Left lung (tissue), 10 donors: Measurements from ENCODE around the gene KIAA1755. TPM values are rescaled to one million over a fixed set of nuclear protein-coding genes. Genes with fewer than 3 reads are reported as not detected.
"Not testable (repeated sequence)": the region's sequence is repeated elsewhere in the genome, so short reads cannot be mapped to it uniquely, and the experiment has no call there.

ENCODE experiments used
- ATAC-seq: fragments of 200-7000 bp; cut with Tn5 transposase; one replicate; pipeline ENCODE4 v1.9.1; 2020; ENCODE audit warnings: moderate library complexity
- DNase-seq, 4 donors: peaks; one replicate each; pipeline ENCODE4 v3.0.0-alpha.2; 2013 to 2020
- H3K27ac ChIP-seq, 2 donors: fragments of 200-600 bp; sonication (generic) in 1 of 2; one replicate each; pipeline versions ENCODE4 v1.5.0 to v1.8.0; 2020 to 2021
- H3K27me3 ChIP-seq, 2 donors: fragments of 200-600 bp; sonication (generic) in 1 of 2; one replicate each; pipeline versions ENCODE4 v1.5.0 to v1.8.0; 2020 to 2021
- H3K36me3 ChIP-seq, 2 donors: fragments of 200-600 bp; sonication (generic) in 1 of 2; one replicate each; pipeline versions ENCODE4 v1.5.0 to v1.8.0; 2020 to 2021
- H3K4me1 ChIP-seq, 2 donors: fragments of 200-600 bp; one replicate each; pipeline ENCODE4 v1.8.0; 2021
- H3K4me3 ChIP-seq, 2 donors: fragments of 200-600 bp; sonication (generic) in 1 of 2; one replicate each; pipeline versions ENCODE4 v1.5.0 to v1.8.0; 2020 to 2021; ENCODE audit warnings: mild to moderate bottlenecking in 1 of 2
- H3K9me3 ChIP-seq, 2 donors: fragments of 200-600 bp; sonication (generic) in 1 of 2; one replicate each; pipeline versions ENCODE4 v1.5.0 to v1.8.0; 2020 to 2021
- intact Hi-C, 2 donors: fragments of 100-400 bp; cut with DNase I; formaldehyde crosslinking; loops; one replicate each; pipeline versions ENCODE4 v1.11.2 to v1.14.2; 2022
- polyA plus RNA-seq, 6 donors: library from polyadenylated mRNA; unstranded; fragments of 120-200 nt; gene quantifications; one replicate each; pipeline ENCODE4 v1.2.1, GENCODE V29; 2013; ENCODE audit not compliant: insufficient read length in 6 of 6
- total RNA-seq, 2 donors: library from RNA; stranded (reverse); fragmentation: NEBNext Ultra II Directional; extraction: Animal tissue kit (Norgen Biotek cat#: 25700); gene quantifications; one replicate each; pipeline ENCODE4 v1.2.1, GENCODE V29; 2021
- TF ChIP-seq, protein P1 (sequence below), 2 donors: fragments of 200-600 bp; sonication (generic) in 1 of 2; IDR thresholded peaks; one replicate each; pipeline versions ENCODE4 v1.5.0 to v1.8.0; 2021; ENCODE audit warnings: antibody characterized with exemption in 2 of 2
- donor health status: DM: no; HTN: yes; CAD: no.
- donor health status: DM: no; HTN: no; CAD: no.

KIAA1755 gene
- total and polyA plus RNA-seq, 8 donors, result 2.6 to 6.4 (median 3.1) TPM

DNA sequence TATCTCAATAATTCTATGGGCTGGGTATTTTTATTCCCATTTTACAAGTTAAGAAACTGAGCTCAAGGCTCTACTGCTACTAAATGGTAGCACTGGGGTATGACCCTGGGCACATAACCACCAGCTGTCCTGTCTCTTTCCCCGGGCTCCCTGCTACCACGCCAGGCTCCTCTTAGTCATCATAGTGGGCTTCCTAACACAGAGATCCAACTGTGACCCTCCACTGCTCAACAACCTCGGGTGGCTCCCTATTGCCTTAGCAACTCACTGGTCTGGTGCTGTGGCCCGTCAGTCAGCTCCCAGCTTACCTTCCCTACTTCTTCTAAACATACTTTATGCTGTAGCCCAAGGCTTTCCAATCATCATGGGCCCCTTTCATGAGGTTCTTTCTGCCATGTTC is 4.5 kb downstream of the KIAA1755 start:
- intact Hi-C loops, result no loop called here
- DNase-seq, result no peak
- TF ChIP-seq, protein P1, sequence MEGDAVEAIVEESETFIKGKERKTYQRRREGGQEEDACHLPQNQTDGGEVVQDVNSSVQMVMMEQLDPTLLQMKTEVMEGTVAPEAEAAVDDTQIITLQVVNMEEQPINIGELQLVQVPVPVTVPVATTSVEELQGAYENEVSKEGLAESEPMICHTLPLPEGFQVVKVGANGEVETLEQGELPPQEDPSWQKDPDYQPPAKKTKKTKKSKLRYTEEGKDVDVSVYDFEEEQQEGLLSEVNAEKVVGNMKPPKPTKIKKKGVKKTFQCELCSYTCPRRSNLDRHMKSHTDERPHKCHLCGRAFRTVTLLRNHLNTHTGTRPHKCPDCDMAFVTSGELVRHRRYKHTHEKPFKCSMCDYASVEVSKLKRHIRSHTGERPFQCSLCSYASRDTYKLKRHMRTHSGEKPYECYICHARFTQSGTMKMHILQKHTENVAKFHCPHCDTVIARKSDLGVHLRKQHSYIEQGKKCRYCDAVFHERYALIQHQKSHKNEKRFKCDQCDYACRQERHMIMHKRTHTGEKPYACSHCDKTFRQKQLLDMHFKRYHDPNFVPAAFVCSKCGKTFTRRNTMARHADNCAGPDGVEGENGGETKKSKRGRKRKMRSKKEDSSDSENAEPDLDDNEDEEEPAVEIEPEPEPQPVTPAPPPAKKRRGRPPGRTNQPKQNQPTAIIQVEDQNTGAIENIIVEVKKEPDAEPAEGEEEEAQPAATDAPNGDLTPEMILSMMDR (IDR thresholded peaks at IDR 0.05), result no peak
- no peak for ATAC-seq
- Histone ChIP-seq H3K9me3 (no peaks in the 10 kb centered on the region), H3K27ac (no peak overlapping the region), H3K4me1 (peaks cover 0 to 27% of the 10 kb centered on the region in 2 donors), H3K4me3 (no peak overlapping the region), H3K27me3 (peaks cover 5 to 40% of the 10 kb centered on the region in 2 donors), H3K36me3 (no peaks in the 10 kb centered on the region)

DNA sequence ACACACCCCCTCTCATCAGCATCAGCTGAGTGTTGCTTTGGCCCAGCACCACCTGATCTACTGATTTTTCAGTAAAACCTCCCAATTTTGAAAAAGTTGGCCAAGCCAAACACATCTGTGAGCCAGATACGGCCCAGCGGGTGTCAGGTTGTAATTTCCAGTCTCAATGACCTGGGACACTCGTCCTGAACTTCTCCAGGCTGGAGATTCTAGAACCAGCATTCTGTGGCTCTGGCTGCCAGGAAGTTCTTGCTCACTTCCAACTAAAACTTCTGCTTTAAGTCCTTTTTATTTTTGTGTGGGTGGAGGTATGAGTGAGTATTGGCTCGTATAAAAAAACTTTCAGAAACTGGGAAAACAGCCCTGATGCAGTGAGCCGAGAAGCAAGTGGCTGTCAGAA is 5.1 kb downstream of the KIAA1755 start:
- no peak for DNase-seq
- H3K4me1 ChIP-seq, result peaks cover 0 to 25% of the 10 kb centered on the region in 2 donors
- intact Hi-C loops, result no loop called here
- peak; percentile 9 for ATAC-seq
- TF ChIP-seq, protein P1 (IDR thresholded peaks at IDR 0.05), result no peak
- H3K36me3 ChIP-seq, result no peaks in the 10 kb centered on the region
- H3K27me3 ChIP-seq, result peaks cover 4 to 34% of the 10 kb centered on the region in 2 donors
- H3K27ac ChIP-seq, result no peak overlapping the region
- no peaks in the 10 kb centered on the region for H3K9me3 ChIP-seq
- H3K4me3 ChIP-seq, result no peak overlapping the region

DNA sequence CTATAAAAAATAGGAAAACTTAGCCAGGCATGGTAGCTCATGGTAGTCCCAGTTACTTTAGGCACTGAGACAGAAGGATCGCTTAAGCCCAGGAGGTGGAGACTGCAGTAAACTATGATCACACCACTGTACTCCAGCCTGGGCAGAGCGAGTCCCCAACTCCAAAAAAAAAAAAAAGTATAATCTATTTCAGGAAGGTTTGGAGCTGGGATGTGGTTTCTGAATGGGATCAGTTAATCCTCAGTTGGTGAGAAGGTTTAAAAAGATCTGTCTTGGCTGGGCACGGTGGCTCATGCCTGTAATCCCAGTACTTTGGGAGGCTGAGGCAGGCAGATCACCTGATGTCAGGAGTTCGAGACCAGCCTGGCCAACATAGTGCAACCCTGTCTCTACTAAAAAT is 5.9 kb downstream of the KIAA1755 start:
- H3K4me3 ChIP-seq, intact Hi-C loops, DNase-seq, H3K27ac ChIP-seq, ATAC-seq, H3K9me3 ChIP-seq, H3K36me3 ChIP-seq: not testable (repeated sequence)
- Histone ChIP-seq H3K27me3 (peaks cover 0 to 26% of the 10 kb centered on the region in 2 donors), H3K4me1 (peaks cover 0 to 22% of the 10 kb centered on the region in 2 donors)

DNA sequence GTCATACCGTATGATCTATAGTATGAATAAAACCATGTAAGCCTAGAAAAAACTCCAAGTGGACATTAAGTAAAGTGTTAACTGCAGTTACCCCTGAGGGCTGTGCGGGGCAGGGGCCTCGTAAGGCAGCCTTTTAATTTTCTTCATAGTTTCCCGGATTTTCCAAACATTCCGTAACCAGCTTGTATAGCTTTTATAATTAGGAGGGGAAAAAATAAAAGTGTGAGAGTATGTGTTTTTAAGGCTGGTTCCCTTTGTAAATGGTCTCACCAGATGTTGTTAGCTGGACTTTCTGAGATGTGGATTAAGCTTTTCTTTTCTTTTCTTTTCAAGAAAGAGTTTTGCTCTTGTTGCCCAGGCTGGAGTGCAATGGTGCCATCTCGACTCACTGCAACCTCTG is 7.0 kb downstream of the KIAA1755 start:
- TF ChIP-seq, protein P1 (IDR thresholded peaks at IDR 0.05), result no peak
- intact Hi-C loops, result no loop called here
- peaks cover 0 to 22% of the 10 kb centered on the region in 2 donors for H3K4me1 ChIP-seq
- peaks cover 0 to 15% of the 10 kb centered on the region in 2 donors for H3K27me3 ChIP-seq
- no peak for DNase-seq
- no peak overlapping the region for H3K4me3 ChIP-seq
- H3K9me3 ChIP-seq, result no peaks in the 10 kb centered on the region
- no peak overlapping the region for H3K27ac ChIP-seq
- H3K36me3 ChIP-seq, result no peaks in the 10 kb centered on the region
- no peak for ATAC-seq

- DNase-seq (no peak), ATAC-seq (no peak)
- intact Hi-C loops, result no loop called here
- Histone ChIP-seq H3K4me1 (peaks cover 0 to 22% of the 10 kb centered on the region in 2 donors), H3K9me3 (no peaks in the 10 kb centered on the region), H3K4me3 (no peak overlapping the region), H3K27me3 (peaks cover 0 to 6% of the 10 kb centered on the region in 2 donors), H3K36me3 (no peaks in the 10 kb centered on the region), H3K27ac (peak overlapping the region in 1 of 2 donors; percentile 28)
- TF ChIP-seq, protein P1 (IDR thresholded peaks at IDR 0.05), result no peak
Observed at GRCh38 chr20:38252292-38253288, 7.9 kb downstream of the KIAA1755 start.

DNA sequence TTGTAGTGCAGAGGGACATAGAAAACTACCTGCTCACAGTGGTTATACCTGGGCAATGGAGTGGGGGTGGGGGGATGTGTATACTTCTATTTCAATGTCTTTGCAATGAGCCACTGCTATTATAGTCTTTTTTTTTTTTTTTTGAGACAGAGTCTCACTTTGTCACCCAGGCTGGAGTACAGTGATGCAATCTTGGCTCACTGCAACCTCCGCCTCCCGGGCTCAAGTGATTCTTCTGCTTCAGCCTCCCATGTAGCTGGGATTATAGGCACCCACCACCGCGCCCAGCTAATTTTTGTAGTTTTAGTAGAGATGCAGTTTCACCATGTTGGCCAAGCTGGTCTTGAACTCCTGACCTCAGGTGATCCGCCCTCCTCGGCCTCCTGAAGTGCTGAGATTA is 9.1 kb downstream of the KIAA1755 start:
- H3K36me3 ChIP-seq, ATAC-seq, H3K4me3 ChIP-seq, DNase-seq, intact Hi-C loops, H3K27me3 ChIP-seq, H3K27ac ChIP-seq, H3K9me3 ChIP-seq: not testable (repeated sequence)
- peaks cover 0 to 26% of the 10 kb centered on the region in 2 donors for H3K4me1 ChIP-seq
